SK-N-SH (cell line): ENCODE data around the gene GLIS1.

Experiments used
- SIN3A ChIP-seq: IDR thresholded peaks from 2 replicates; pipeline ENCODE4 v1.6.1; 2012; ENCODE audit warnings: low read depth, mild to moderate bottlenecking, low read length, moderate library complexity, borderline replicate concordance
- TF ChIP-seq, protein P1 (sequence below): fragments of 200-600 bp; sonication (generic); IDR thresholded peaks from 2 replicates; pipeline ENCODE4 v1.6.1; 2017; ENCODE audit warnings: antibody characterized with exemption, mild to moderate bottlenecking, moderate library complexity

- TF ChIP-seq, protein P1, sequence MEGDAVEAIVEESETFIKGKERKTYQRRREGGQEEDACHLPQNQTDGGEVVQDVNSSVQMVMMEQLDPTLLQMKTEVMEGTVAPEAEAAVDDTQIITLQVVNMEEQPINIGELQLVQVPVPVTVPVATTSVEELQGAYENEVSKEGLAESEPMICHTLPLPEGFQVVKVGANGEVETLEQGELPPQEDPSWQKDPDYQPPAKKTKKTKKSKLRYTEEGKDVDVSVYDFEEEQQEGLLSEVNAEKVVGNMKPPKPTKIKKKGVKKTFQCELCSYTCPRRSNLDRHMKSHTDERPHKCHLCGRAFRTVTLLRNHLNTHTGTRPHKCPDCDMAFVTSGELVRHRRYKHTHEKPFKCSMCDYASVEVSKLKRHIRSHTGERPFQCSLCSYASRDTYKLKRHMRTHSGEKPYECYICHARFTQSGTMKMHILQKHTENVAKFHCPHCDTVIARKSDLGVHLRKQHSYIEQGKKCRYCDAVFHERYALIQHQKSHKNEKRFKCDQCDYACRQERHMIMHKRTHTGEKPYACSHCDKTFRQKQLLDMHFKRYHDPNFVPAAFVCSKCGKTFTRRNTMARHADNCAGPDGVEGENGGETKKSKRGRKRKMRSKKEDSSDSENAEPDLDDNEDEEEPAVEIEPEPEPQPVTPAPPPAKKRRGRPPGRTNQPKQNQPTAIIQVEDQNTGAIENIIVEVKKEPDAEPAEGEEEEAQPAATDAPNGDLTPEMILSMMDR = no peak
- no peak for TF ChIP-seq SIN3A
Observed at GRCh38 chr1:53777272-53777671, 38.3 kb upstream of the GLIS1 start.
